GM12865 (cell line): ENCODE data around the gene VASH2.

Experiments used
- DNase-seq: peaks from one replicate; pipeline ENCODE4 v3.0.0; 2010; ENCODE audit warnings: low read depth
- H3K4me3 ChIP-seq: 2 replicates; pipeline ENCODE4 v1.5.1; 2011; ENCODE audit warnings: mild to moderate bottlenecking, low read depth, low read length, control low read depth
- TF ChIP-seq, protein P1 (sequence below): IDR thresholded peaks from 2 replicates; pipeline ENCODE4 v1.5.1; 2011; ENCODE audit warnings: low read length, control low read depth, low read depth, inconsistent platforms; ENCODE audit not compliant: insufficient read depth; ENCODE audit errors: missing control alignments

The VASH2 gene

DNA sequence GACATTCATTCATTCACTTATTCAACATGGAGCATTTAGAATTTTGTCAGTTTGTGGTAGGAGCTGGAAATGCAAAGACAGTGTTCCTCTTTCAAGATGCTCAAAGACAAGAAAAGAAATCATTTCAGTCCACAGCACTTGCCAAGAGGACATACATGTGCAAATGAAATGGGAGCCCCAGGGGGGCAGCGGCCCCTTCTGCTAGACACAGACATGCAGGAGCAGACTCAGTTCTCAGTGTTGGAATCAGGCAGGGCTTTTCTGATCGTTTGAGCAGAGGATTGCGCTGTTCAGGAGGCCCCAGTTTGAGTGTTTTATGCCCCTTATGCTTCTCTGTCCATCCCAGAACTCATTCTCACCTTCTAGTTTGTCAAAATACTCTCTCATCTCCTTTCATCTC is 35.6 kb upstream of the VASH2 start:
- no peak for DNase-seq
- H3K4me3 ChIP-seq: no peak overlapping the region
- TF ChIP-seq, protein P1, sequence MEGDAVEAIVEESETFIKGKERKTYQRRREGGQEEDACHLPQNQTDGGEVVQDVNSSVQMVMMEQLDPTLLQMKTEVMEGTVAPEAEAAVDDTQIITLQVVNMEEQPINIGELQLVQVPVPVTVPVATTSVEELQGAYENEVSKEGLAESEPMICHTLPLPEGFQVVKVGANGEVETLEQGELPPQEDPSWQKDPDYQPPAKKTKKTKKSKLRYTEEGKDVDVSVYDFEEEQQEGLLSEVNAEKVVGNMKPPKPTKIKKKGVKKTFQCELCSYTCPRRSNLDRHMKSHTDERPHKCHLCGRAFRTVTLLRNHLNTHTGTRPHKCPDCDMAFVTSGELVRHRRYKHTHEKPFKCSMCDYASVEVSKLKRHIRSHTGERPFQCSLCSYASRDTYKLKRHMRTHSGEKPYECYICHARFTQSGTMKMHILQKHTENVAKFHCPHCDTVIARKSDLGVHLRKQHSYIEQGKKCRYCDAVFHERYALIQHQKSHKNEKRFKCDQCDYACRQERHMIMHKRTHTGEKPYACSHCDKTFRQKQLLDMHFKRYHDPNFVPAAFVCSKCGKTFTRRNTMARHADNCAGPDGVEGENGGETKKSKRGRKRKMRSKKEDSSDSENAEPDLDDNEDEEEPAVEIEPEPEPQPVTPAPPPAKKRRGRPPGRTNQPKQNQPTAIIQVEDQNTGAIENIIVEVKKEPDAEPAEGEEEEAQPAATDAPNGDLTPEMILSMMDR: no peak

DNA sequence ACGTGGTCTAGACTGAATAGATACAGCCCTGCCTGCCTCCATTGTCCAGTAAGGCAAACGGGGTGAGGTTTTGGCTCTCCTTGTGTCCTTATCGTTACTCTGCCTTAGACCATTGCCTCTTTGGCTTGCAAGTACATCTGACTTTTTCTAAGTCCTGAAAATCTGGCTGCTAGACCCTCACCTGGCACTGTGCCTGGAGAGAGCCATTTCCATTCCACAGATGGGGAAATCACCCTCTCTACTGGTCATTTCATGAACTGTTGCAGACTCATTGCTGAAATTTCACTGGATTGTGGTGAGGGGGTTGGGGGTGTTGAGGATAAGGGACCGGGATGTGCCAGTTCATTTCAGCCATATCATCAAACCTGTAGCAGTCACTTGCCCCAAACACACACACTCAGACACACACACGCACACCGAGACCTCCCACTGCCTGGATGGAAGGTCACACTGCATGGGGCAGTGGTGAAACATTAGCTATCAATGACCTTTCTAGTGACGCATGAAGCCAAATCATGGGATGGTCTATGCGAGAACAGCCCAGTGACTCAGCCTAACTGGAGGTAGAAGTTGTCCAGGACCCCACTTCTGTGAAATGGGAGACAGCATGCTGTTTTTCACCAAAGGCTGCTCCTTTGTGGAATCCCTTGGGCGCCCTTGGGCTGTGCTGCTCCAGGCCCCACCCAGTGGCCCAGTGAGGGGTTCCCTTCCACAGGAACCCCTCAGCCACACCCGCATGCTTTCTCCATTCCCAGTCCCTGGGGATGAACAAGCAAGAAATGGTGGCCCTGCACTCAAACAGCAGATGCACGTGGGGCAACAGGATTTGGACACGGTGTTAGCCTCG is 34.9 kb upstream of the VASH2 start:
- no peak overlapping the region for H3K4me3 ChIP-seq
- DNase-seq: no peak
- TF ChIP-seq, protein P1: no peak

DNA sequence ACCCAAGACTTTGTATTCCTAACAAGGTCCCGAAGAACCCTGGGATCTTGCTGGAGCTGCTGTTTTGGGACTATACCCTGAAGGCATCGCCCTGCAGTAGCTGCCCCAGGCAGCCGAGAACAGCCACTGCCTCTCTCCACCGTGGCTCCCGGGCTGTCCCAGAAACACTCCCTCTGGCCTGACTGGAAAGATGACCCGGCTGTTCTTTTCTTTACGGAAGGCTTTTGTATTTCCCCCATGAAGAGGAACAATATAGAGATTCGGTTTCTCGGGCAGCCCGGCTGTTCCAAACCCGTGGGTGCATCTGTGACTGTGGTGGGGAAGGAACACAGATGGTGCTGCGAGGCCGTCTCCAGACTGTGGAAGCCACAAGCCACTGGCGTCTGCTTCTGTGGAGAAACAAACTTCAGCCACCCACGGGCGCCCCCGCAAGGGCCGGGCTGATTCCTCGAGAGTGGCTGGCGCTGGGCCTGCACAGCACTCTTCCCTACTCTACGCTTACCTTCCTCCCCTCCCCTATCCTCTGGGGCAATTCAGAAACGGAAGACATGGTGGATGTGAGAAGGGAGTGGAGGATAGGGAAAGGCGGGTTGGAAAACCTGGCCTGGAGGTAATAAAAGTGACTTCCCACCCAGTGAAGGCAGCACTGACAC is 33.7 kb upstream of the VASH2 start:
- no peak overlapping the region for H3K4me3 ChIP-seq
- TF ChIP-seq, protein P1: no peak
- DNase-seq: no peak

DNA sequence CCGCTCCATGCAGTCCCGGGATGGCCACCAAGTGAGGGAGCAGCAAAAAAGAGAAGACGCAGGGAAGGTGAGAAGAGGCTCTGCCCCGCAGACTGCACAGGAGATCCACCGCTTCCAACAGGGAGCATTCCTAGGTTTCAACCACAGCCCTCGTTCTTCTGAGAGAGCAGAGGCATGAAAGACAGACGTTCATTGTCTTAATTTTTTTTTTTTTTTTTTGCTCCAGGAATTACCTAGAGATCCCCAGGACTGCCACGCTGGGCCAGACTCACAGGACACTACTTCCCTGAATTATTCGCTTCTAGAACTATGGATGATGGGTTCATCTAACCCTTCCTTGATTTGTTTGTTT is 33.2 kb upstream of the VASH2 start:
- TF ChIP-seq, protein P1: no peak
- no peak overlapping the region for H3K4me3 ChIP-seq
- DNase-seq: no peak

DNA sequence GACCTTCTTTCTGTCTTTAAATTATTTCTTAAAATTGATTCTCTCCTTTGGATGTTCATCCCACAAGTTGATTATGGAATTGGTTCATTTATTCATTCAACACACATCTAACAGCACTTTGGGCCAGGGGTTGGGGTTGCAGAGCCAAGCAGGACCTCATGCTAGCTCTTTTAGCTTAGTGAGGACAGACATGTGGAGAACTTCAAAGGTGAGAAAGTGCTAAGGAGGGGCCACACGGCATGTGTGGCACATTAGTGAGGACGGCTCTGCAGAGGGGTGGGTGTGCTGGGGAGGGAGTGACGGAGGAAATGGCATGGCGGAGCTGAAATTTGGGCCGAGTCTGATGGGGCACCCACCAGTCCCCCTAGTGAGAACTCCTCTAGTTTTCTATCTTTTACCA is 32.5 kb upstream of the VASH2 start:
- DNase-seq: no peak
- H3K4me3 ChIP-seq: no peak overlapping the region
- TF ChIP-seq, protein P1: no peak

DNA sequence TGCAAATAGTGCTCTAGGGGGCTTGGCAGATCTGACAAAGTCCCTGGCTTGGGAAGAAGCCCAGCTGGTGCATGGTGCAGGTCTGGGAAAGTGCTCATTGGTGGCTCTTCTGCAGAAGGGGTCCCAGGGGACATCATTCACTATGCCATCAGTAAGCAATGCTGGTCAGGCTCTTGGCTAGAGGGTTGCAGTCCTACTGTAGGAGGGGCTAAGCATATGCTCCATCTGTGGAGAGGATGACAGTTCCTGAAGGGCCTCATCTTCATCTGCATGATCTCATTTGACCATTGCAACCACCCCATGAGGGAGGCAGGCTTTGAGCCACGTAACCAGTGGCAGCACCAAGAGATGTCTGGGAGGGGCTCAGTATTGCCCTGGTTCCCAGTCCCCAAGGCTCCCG is 31.5 kb upstream of the VASH2 start:
- H3K4me3 ChIP-seq: no peak overlapping the region
- no peak for DNase-seq
- TF ChIP-seq, protein P1: no peak
